Esophagus muscularis mucosa (tissue), 4 donors: ENCODE data around the gene ANXA5.

Source experiments
- CTCF ChIP-seq, 3 experiments: fragments of 200-600 bp in 2 of 3; fragments of 450-650 bp in 1 of 3; sonication (generic) in 2 of 3; IDR thresholded peaks; one replicate each; pipeline ENCODE4 v1.5.1; 2017 to 2019; ENCODE audit warnings: antibody characterized with exemption in 3 of 3, mild to moderate bottlenecking in 2 of 3, moderate library complexity in 1 of 3
- EP300 ChIP-seq: sonication (generic); formaldehyde crosslinking; IDR thresholded peaks from one replicate; pipeline ENCODE4 v1.6.1; 2017; ENCODE audit warnings: antibody characterized with exemption
- POLR2A ChIP-seq: fragments of 450-650 bp; IDR thresholded peaks from one replicate; pipeline ENCODE4 v1.6.1; 2017; ENCODE audit warnings: antibody characterized with exemption, moderate library complexity, mild to moderate bottlenecking, low read depth
- POLR2AphosphoS5 ChIP-seq, 2 donors: sonication (generic); formaldehyde crosslinking; IDR thresholded peaks; one replicate each; pipeline ENCODE4 v1.6.1; 2017; ENCODE audit warnings: antibody characterized with exemption in 2 of 2

GRCh38 chr4:121701263-121701662 is 4.5 kb upstream of the ANXA5 start:
- TF ChIP-seq CTCF (IDR thresholded peaks at IDR 0.05) = no peak
- TF ChIP-seq POLR2AphosphoS5 (IDR thresholded peaks at IDR 0.05) = no peak
- no peak for TF ChIP-seq EP300
- TF ChIP-seq POLR2A = no peak
